ENCODE measurements around the gene TBX4. TPM values are rescaled to one million over a fixed set of nuclear protein-coding genes. Genes with fewer than 3 reads are reported as not detected.

Gene TBX4
- total RNA-seq, 4 donors from 2014 or later, result not detected

- H3K4me3 ChIP-seq, result no peak overlapping the region
- H3K36me3 ChIP-seq, result no peaks in the 10 kb centered on the region
- H3K9me3 ChIP-seq, result no peaks in the 10 kb centered on the region
- peaks cover 0 to 3% (median 0%) of the 10 kb centered on the region in 3 donors for H3K27me3 ChIP-seq
- no peak for ATAC-seq
- H3K27ac ChIP-seq, result no peak overlapping the region
- no peaks in the 10 kb centered on the region for H3K4me1 ChIP-seq
- no peak for TF ChIP-seq CTCF (IDR thresholded peaks at IDR 0.05 in 4 of 5, conservative IDR thresholded peaks at IDR 0.05 in 1 of 5)
- TF ChIP-seq POLR2A (IDR thresholded peaks at IDR 0.05), result no peak
- intact Hi-C loops (cut with DNase I; ENCODE audit: low total_unique reads) (no loop called here), in situ Hi-C loops (cut with MboI; ENCODE audit: low sequenced_read_pairs in 4 of 4) (no loop called here)
- no peak for DNase-seq
These were observed 75.9 kb downstream of the TBX4 start for GRCh38 chr17:61528171-61528570.

- H3K9me3 ChIP-seq, result no peaks in the 10 kb centered on the region
- H3K27me3 ChIP-seq, result no peaks in the 10 kb centered on the region
- no peak overlapping the region for H3K4me3 ChIP-seq
- intact Hi-C loops (cut with DNase I; ENCODE audit: low total_unique reads) (no loop called here), in situ Hi-C loops (cut with MboI; ENCODE audit: low sequenced_read_pairs in 4 of 4) (no loop called here)
- no peak for ATAC-seq
- H3K27ac ChIP-seq, result no peak overlapping the region
- no peaks in the 10 kb centered on the region for H3K36me3 ChIP-seq
- no peak for DNase-seq
- TF ChIP-seq CTCF (IDR thresholded peaks at IDR 0.05 in 4 of 5, conservative IDR thresholded peaks at IDR 0.05 in 1 of 5) (no peak), POLR2A (IDR thresholded peaks at IDR 0.05) (no peak)
- no peaks in the 10 kb centered on the region for H3K4me1 ChIP-seq
These were observed 79.0 kb downstream of the TBX4 start for GRCh38 chr17:61531223-61531622.

- in situ Hi-C loops (cut with MboI; ENCODE audit: low sequenced_read_pairs in 4 of 4), result no loop called here
- Histone ChIP-seq H3K4me3 (no peak overlapping the region), H3K27ac (no peak overlapping the region)
These were observed 80.6 kb downstream of the TBX4 start for GRCh38 chr17:61532826-61533225.

GRCh38 chr17:61533797-61534196 lies 81.6 kb downstream of the TBX4 start:
- Histone ChIP-seq H3K9me3 (no peaks in the 10 kb centered on the region), H3K4me1 (no peaks in the 10 kb centered on the region), H3K27ac (no peak overlapping the region), H3K27me3 (no peaks in the 10 kb centered on the region), H3K4me3 (no peak overlapping the region), H3K36me3 (no peaks in the 10 kb centered on the region)
- TF ChIP-seq POLR2A (IDR thresholded peaks at IDR 0.05) (no peak), CTCF (IDR thresholded peaks at IDR 0.05 in 4 of 5, conservative IDR thresholded peaks at IDR 0.05 in 1 of 5) (no peak)
- no peak for ATAC-seq
- in situ Hi-C loops (cut with MboI; ENCODE audit: low sequenced_read_pairs in 4 of 4), result no loop called here
- intact Hi-C loops (cut with DNase I; ENCODE audit: low total_unique reads), result no loop called here
- no peak for DNase-seq

More at GRCh38 chr17:61532826-61533225, 80.6 kb downstream of the TBX4 start:
- Histone ChIP-seq H3K36me3 (no peaks in the 10 kb centered on the region), H3K9me3 (no peaks in the 10 kb centered on the region), H3K27me3 (no peaks in the 10 kb centered on the region), H3K4me1 (no peaks in the 10 kb centered on the region)
- ATAC-seq (no peak), DNase-seq (no peak)
- intact Hi-C loops (cut with DNase I; ENCODE audit: low total_unique reads), result no loop called here
- TF ChIP-seq POLR2A (IDR thresholded peaks at IDR 0.05) (no peak), CTCF (IDR thresholded peaks at IDR 0.05 in 4 of 5, conservative IDR thresholded peaks at IDR 0.05 in 1 of 5) (no peak)

GRCh38 chr17:61534414-61534813 lies 82.2 kb downstream of the TBX4 start:
- Histone ChIP-seq H3K36me3 (no peaks in the 10 kb centered on the region), H3K4me3 (no peak overlapping the region), H3K4me1 (no peaks in the 10 kb centered on the region), H3K27me3 (no peaks in the 10 kb centered on the region), H3K9me3 (no peaks in the 10 kb centered on the region), H3K27ac (no peak overlapping the region)
- intact Hi-C loops (cut with DNase I; ENCODE audit: low total_unique reads) (no loop called here), in situ Hi-C loops (cut with MboI; ENCODE audit: low sequenced_read_pairs in 4 of 4) (no loop called here)
- ATAC-seq (no peak), DNase-seq (no peak)
- TF ChIP-seq POLR2A (IDR thresholded peaks at IDR 0.05) (no peak), CTCF (IDR thresholded peaks at IDR 0.05 in 4 of 5, conservative IDR thresholded peaks at IDR 0.05 in 1 of 5) (no peak)

Measured in gastrocnemius medialis (tissue), 4 donors.